ENCODE data around the gene ITGB6.
A peak's percentile ranks its signal among the peaks of the same experiment; 100 is the strongest.

GRCh38 chr2:160210599-160211138 lies 10.6 kb upstream of the ITGB6 start:
- TF ChIP-seq JUND (IDR thresholded peaks at IDR 0.05; ENCODE audit: low read depth, low read length) (no peak), RBBP5 (conservative IDR thresholded peaks at IDR 0.05) (no peak), POLR2AphosphoS5 (IDR thresholded peaks at IDR 0.05; ENCODE audit: low read length) (no peak), NRF1 (conservative IDR thresholded peaks at IDR 0.05; ENCODE audit: low read depth, low read length) (no peak), ZNF274 (IDR thresholded peaks at IDR 0.05; ENCODE audit: insufficient read depth, insufficient read length) (no peak), TBL1XR1 (IDR thresholded peaks at IDR 0.05; ENCODE audit: low read depth, low read length) (peak; percentile 61; the same call in 1 of the 2 replicates), CTCF (IDR thresholded peaks at IDR 0.05 in 2 of 3, conservative IDR thresholded peaks at IDR 0.05 in 1 of 3; ENCODE audit: control insufficient read depth in 2 of 3, extremely low read depth in 1 of 3, insufficient read depth in 1 of 3, low read depth in 3 of 3, low read length in 3 of 3) (peak; percentile 89 to 96 (median 95)), USF1 (IDR thresholded peaks at IDR 0.05; ENCODE audit: borderline replicate concordance, extremely low read length, insufficient read depth, low read depth, low read length) (no peak), CBX5 (IDR thresholded peaks at IDR 0.05; ENCODE audit: low read depth) (0 out of 2 replicates have a peak, but pooled peaks have one; percentile 74), USF2 (IDR thresholded peaks at IDR 0.05; ENCODE audit: borderline replicate concordance, low read depth, low read length) (no peak), MYC (IDR thresholded peaks at IDR 0.05; ENCODE audit: insufficient read depth, insufficient read length, insufficient replicate concordance, low read length, severe bottlenecking) (no peak), YY1 (IDR thresholded peaks at IDR 0.05; ENCODE audit: low read depth, low read length) (peak; percentile 57; the same call in 1 of the 2 replicates), EZH2 (IDR thresholded peaks at IDR 0.05; ENCODE audit: borderline replicate concordance, control insufficient read depth, low read depth, low read length) (no peak), SPI1 (IDR thresholded peaks at IDR 0.05; ENCODE audit: borderline replicate concordance, insufficient read depth, low read depth, low read length) (no peak; the same call in 1 of the 2 replicates)

Measured in GM12878 (cell line).